OCI-LY1 (cell line): Measurements from ENCODE around the gene NUP88.

ENCODE experiments used
- H2AFZ ChIP-seq: fragments of 200-600 bp; sonication (generic), shearing (Covaris generic); 2 replicates; pipeline ENCODE4 v1.6.0; 2014; ENCODE audit warnings: antibody characterized with exemption, mild to moderate bottlenecking, low read length
- H3F3A ChIP-seq: fragments of 200-600 bp; sonication (generic), shearing (Covaris generic); 2 replicates; pipeline ENCODE4 v1.6.0; 2014; ENCODE audit warnings: mild to moderate bottlenecking, antibody characterized with exemption, low read length, moderate library complexity; ENCODE audit not compliant: insufficient read depth
- H3K27ac ChIP-seq: fragments of 200-600 bp; sonication (generic); 2 replicates; pipeline ENCODE4 v1.5.1; 2014; ENCODE audit warnings: low read length, mixed run types, mild to moderate bottlenecking, low read depth; ENCODE audit not compliant: poor library complexity, severe bottlenecking
- H3K27me3 ChIP-seq: fragments of 200-600 bp; sonication (generic); 2 replicates; pipeline ENCODE4 v1.6.0; 2014; ENCODE audit warnings: antibody characterized with exemption, mild to moderate bottlenecking, low read length, moderate library complexity; ENCODE audit not compliant: insufficient read depth
- H3K36me3 ChIP-seq: fragments of 200-600 bp; sonication (generic); 2 replicates; pipeline ENCODE4 v1.6.1; 2014; ENCODE audit warnings: mild to moderate bottlenecking, antibody characterized with exemption, low read length, moderate library complexity, mixed read lengths; ENCODE audit not compliant: insufficient read depth
- H3K4me1 ChIP-seq: fragments of 200-600 bp; sonication (generic); 2 replicates; pipeline ENCODE4 v1.5.1; 2014; ENCODE audit warnings: mild to moderate bottlenecking, low read length, moderate library complexity; ENCODE audit not compliant: insufficient read depth, severe bottlenecking
- H3K4me2 ChIP-seq: fragments of 200-600 bp; sonication (generic), shearing (Covaris generic); 2 replicates; pipeline ENCODE4 v1.6.1; 2014; ENCODE audit warnings: low read length
- H3K4me3 ChIP-seq: fragments of 200-600 bp; sonication (generic); 2 replicates; pipeline ENCODE4 v1.5.1; 2014; ENCODE audit warnings: low read length, low read depth, mild to moderate bottlenecking, mixed read lengths; ENCODE audit not compliant: poor library complexity, severe bottlenecking
- H3K79me2 ChIP-seq: fragments of 200-600 bp; shearing (Covaris generic); 2 replicates; pipeline ENCODE4 v1.6.1; 2016; ENCODE audit warnings: mixed run types, low read length, mixed read lengths; ENCODE audit not compliant: insufficient read depth
- H3K9ac ChIP-seq: fragments of 200-600 bp; sonication (generic), shearing (Covaris generic); 2 replicates; pipeline ENCODE4 v1.6.1; 2014; ENCODE audit warnings: mild to moderate bottlenecking, low read length, mixed read lengths
- H3K9me2 ChIP-seq: fragments of 200-600 bp; sonication (generic), shearing (Covaris generic); 2 replicates; pipeline ENCODE4 v1.6.1; 2014; ENCODE audit warnings: low read depth, mild to moderate bottlenecking, low read length, mixed read lengths
- H3K9me3 ChIP-seq: fragments of 200-600 bp; shearing (Covaris generic); 2 replicates; pipeline ENCODE4 v1.6.1; 2014; ENCODE audit warnings: low read length, mixed read lengths
- H4K20me1 ChIP-seq: fragments of 200-600 bp; sonication (generic), shearing (Covaris generic); 2 replicates; pipeline ENCODE4 v1.6.0; 2016; ENCODE audit warnings: mild to moderate bottlenecking, low read length; ENCODE audit not compliant: insufficient read depth
- EZH2 ChIP-seq: fragments of 200-600 bp; sonication (generic), shearing (Covaris generic); IDR thresholded peaks from 2 replicates; pipeline ENCODE4 v1.8.0; 2017; ENCODE audit warnings: borderline replicate concordance, mixed run types, mild to moderate bottlenecking, antibody characterized with exemption, low read length, moderate library complexity, mixed read lengths
- TF ChIP-seq, protein P1 (sequence below): fragments of 200-600 bp; sonication (generic), shearing (Covaris generic); IDR thresholded peaks from 2 replicates; pipeline ENCODE4 v1.5.1; 2017; ENCODE audit warnings: mild to moderate bottlenecking, antibody characterized with exemption, low read length, moderate library complexity, mixed read lengths

The NUP88 gene

DNA sequence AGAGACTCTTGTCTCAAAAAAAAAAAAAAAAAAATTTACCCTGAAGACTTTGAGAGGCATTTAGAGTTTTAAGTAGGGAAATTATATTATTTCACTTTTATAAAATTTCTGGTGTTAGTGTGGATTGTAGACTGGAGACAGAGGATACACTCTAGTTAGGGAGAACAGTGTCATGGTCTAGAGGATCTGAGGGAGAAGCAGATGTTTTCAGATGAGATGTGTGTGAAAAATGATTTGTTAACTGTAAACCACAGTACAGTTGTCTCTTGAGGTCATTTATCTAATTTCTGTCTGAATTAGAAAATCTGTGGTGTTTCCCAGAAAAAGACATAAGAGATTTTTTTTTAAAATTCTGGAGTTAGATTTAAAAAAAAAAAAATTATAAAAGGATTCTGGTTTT, 54.8 kb downstream of the NUP88 start:
- Histone ChIP-seq H3K9ac (no peak overlapping the region), H3K36me3 (peaks cover 86% of the 10 kb centered on the region)

DNA sequence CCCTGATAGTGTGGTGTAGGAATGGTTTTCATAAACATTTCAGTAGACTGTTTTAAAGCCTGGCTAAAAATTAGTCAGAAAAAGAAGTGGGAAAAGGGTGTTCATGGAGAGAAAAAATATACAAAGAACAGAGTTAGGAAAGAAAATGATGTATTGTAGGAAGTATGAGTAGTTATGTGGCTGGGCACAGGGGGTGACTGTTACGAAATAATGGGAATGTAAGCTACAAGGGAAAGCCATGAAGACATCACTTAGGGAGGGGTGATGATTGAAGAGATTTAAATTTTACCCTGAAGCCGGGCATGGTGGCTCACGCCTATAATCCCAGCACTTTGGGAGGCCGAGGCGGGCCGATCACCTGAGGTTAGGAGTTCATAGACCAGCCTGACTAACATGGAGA, 55.3 kb downstream of the NUP88 start:
- TF ChIP-seq, protein P1, sequence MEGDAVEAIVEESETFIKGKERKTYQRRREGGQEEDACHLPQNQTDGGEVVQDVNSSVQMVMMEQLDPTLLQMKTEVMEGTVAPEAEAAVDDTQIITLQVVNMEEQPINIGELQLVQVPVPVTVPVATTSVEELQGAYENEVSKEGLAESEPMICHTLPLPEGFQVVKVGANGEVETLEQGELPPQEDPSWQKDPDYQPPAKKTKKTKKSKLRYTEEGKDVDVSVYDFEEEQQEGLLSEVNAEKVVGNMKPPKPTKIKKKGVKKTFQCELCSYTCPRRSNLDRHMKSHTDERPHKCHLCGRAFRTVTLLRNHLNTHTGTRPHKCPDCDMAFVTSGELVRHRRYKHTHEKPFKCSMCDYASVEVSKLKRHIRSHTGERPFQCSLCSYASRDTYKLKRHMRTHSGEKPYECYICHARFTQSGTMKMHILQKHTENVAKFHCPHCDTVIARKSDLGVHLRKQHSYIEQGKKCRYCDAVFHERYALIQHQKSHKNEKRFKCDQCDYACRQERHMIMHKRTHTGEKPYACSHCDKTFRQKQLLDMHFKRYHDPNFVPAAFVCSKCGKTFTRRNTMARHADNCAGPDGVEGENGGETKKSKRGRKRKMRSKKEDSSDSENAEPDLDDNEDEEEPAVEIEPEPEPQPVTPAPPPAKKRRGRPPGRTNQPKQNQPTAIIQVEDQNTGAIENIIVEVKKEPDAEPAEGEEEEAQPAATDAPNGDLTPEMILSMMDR, result no peak
- no peak for TF ChIP-seq EZH2
- Histone ChIP-seq H3K4me1 (no peaks in the 10 kb centered on the region), H3K4me2 (no peak overlapping the region)

More for the DNA sequence above, 54.8 kb downstream of the NUP88 start:
- H3K4me3 ChIP-seq, result no peak overlapping the region
- no peaks in the 10 kb centered on the region for H3K9me3 ChIP-seq
- no peak overlapping the region for H3K4me2 ChIP-seq
- no peak overlapping the region for H3K27ac ChIP-seq
- no peaks in the 10 kb centered on the region for H3K27me3 ChIP-seq
- no peak for TF ChIP-seq EZH2
- TF ChIP-seq, protein P1, result no peak
- H3K4me1 ChIP-seq, result no peaks in the 10 kb centered on the region
- H3K9me2 ChIP-seq, result no peaks in the 10 kb centered on the region
- H3K79me2 ChIP-seq, result no peaks in the 10 kb centered on the region
- H4K20me1 ChIP-seq, result no peaks in the 10 kb centered on the region
- H2AFZ ChIP-seq, result no peak overlapping the region
- H3F3A ChIP-seq, result no peaks in the 10 kb centered on the region; the same call in 1 of the 2 replicates

DNA sequence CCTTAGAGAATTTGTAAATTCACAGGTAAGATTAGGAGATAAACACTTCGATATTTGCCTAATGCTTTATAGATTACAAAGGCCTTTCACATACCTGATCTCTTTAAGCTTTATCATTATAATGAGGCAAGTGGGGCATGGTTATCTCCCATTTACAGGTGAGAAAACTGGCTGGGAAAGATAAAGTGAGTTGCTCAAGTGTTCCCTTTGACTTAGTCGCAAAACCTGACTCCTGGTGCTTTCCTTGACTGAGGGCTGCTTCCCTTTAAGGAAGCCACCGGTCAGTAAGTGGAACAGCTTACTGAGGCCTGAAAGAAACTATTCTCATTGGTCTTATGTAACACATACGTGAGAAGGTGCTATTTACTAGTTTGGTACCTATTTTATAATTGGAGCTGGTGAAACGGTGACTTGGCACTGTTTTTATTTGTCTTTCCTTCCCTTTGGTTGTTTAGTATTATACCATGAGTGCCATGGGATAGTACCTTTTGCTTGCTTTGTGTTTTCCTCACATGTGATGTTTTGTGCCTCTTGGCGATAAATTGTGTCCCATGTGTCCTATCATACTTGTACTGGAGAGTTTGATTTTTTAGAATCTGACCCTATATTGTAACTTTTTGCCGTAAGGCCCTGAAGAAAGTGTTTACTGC, 57.2 kb downstream of the NUP88 start:
- H3K27ac ChIP-seq, result no peak overlapping the region
- no peak overlapping the region for H3K4me3 ChIP-seq
- H3K79me2 ChIP-seq, result no peaks in the 10 kb centered on the region
- peaks cover 84% of the 10 kb centered on the region for H3K36me3 ChIP-seq
- no peak overlapping the region for H2AFZ ChIP-seq
- no peak overlapping the region for H3K4me2 ChIP-seq
- no peaks in the 10 kb centered on the region for H4K20me1 ChIP-seq
- TF ChIP-seq, protein P1, result no peak
- no peak for TF ChIP-seq EZH2
- no peak overlapping the region for H3K9ac ChIP-seq
- H3K4me1 ChIP-seq, result no peaks in the 10 kb centered on the region
- H3K27me3 ChIP-seq, result no peaks in the 10 kb centered on the region
- H3F3A ChIP-seq, result no peaks in the 10 kb centered on the region; the same call in 1 of the 2 replicates
- no peaks in the 10 kb centered on the region for H3K9me3 ChIP-seq
- H3K9me2 ChIP-seq, result no peaks in the 10 kb centered on the region

More for the DNA sequence above, 55.3 kb downstream of the NUP88 start:
- H3K9ac ChIP-seq, result no peak overlapping the region
- H3F3A ChIP-seq, result no peaks in the 10 kb centered on the region; the same call in 1 of the 2 replicates
- H3K9me3 ChIP-seq, result no peaks in the 10 kb centered on the region
- no peaks in the 10 kb centered on the region for H3K79me2 ChIP-seq
- H3K27me3 ChIP-seq, result no peaks in the 10 kb centered on the region
- H3K36me3 ChIP-seq, result peaks cover 86% of the 10 kb centered on the region
- H3K4me3 ChIP-seq, result no peak overlapping the region
- no peaks in the 10 kb centered on the region for H4K20me1 ChIP-seq
- no peaks in the 10 kb centered on the region for H3K9me2 ChIP-seq
- H2AFZ ChIP-seq, result no peak overlapping the region
- no peak overlapping the region for H3K27ac ChIP-seq
